Occipital lobe (tissue), 2 donors: ENCODE measurements around the gene CUL9. TPM values are rescaled to one million over a fixed set of nuclear protein-coding genes. Genes with fewer than 3 reads are reported as not detected.
"Not testable (repeated sequence)": the region's sequence is repeated elsewhere in the genome, so short reads cannot be mapped to it uniquely, and the experiment has no call there.

Source experiments
- DNase-seq: peaks from one replicate; lab custom pipeline; 2025; lab: John Stamatoyannopoulos, UW
- total RNA-seq: library from RNA; depleted of rRNA; stranded (reverse); fragments of >200 nt; gene quantifications from one replicate; pipeline ENCODE4 v1.2.3, GENCODE V29; 2014

Gene CUL9
- 23.9 TPM for total RNA-seq

- DNase-seq = peak; percentile 79
Measured at GRCh38 chr6:43181942-43182860, at the start of gene CUL9. TSS of gene CUL9 (plus strand) at chr6:43182196. CDS start at chr6:43184311, 2,115 bp downstream.

GRCh38 chr6:43138267-43138666 lies 43.7 kb upstream of the CUL9 start:
- no peak for DNase-seq

DNA sequence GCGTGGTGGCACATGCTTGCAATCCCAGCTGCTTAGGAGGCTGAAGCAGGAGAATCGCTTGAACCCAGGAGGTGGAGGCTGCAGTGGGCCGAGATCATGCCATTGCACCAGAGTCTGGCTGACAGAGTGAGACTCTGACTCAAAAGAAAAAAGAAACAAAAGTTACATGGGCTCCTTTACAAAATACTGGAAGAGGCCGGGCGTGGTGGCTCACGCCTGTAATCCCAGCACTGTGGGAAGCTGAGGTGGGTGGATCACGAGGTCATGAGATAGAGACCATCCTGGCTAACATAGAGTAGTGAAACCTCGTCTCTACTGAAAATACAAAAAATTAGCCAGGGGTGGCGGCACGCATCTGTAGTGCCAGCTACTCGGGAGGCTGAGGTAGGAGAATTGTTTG lies 42.0 kb upstream of the CUL9 start:
- DNase-seq = not testable (repeated sequence)

- no peak for DNase-seq
Measured at GRCh38 chr6:43141644-43142043, 40.4 kb upstream of the CUL9 start.

DNA sequence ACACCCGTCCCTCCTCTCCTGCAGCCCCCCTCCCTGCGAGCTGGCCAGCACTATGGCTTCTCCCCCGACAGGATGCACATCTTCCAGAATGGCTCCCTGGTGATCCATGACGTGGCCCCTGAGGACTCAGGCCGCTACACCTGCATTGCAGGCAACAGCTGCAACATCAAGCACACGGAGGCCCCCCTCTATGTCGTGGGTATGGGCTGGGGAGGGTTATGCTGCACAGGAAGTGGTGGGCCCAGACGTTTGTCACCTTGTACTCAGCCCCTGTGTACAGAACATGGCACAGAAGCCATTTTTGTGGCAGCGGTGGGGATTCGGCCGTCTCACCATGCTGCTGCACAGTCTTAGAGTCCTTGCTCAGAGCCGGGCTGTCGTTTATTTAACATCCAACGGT lies 39.9 kb upstream of the CUL9 start:
- no peak for DNase-seq

DNA sequence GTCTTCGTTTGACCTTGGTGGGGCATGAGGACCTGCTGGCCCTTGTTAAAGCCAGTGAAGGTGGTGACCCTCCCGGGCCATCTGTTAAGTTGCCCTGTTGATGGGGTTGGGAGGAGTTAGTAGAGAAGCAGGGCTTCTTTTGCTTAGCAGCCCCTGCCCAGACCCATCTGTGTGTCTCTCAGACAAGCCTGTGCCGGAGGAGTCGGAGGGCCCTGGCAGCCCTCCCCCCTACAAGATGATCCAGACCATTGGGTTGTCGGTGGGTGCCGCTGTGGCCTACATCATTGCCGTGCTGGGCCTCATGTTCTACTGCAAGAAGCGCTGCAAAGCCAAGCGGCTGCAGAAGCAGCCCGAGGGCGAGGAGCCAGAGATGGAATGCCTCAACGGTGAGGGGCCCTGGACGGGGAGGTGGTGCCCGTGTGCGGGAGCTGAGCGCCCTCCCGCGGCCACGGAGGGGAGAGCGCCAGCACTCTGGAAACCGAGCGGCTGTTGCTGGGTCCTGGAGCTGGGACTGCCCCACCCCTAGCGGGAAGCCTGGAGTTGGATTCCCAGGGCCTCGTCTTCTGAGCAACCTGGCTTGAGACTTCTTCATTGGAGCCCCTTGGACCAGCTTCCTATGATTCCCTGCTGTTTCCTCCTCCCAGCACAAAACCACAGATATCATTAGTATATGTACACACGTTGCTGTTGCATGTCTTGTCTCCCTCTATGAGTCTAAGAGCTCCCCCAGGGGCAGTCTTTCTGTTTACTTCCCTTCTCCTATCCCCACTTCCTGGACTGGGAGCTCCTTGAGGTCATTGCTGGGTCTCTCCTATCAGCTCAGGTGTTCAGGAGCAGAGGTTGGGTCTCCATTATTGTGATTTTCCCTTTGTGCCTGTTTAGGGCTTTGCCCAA lies 38.5 kb upstream of the CUL9 start:
- DNase-seq = peak; percentile 74

- no peak for DNase-seq
Measured at GRCh38 chr6:43144879-43145278, 37.1 kb upstream of the CUL9 start.

GRCh38 chr6:43146261-43146660 lies 35.7 kb upstream of the CUL9 start:
- no peak for DNase-seq

DNA sequence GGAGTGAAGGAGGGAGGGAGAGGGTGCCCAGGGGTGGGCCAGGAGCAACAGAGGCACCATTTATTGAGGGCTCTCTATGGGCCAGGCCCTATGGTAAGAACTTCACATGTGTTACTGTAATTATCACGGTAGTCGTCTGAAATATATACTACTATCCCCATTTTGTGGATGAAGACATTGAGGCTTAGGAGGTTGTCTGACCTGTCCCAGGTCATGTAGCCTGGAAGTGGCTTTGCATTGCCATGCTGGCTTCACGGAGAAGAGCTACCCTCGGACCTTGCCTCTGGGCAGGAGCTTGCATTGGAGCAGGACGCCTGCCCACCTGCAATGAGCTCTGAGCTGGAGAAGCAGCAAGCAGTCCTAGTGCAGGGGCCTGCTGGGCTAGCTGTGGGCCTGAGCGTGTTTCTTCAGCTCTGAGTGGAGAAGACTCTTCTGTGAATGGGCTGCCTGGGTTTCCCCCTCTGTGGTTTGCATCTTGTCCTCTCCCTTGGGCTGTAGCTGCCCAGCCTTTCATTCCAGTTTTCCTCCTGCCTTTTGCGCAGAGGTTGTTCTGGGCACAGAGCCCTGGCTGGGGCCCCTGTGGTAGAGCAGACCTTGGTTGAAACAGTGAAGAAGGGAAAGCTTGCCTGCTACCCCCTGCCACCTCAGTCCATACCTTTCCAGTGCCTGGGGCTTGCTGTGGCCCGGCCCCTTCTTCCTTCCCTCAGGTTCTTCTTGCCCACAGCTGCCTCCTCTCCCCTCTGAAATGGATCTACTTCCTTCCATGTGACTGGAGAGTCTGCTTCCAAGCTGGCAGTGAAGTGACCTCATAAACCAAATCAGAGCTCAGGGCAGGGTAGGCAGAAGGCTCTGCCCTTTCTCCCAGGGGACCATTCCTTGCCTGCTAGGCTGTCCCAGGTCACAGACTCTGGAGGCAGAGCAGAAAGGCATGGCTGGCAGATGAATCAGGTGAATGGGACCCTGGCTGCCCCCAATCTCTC lies 35.0 kb upstream of the CUL9 start:
- no peak for DNase-seq

DNA sequence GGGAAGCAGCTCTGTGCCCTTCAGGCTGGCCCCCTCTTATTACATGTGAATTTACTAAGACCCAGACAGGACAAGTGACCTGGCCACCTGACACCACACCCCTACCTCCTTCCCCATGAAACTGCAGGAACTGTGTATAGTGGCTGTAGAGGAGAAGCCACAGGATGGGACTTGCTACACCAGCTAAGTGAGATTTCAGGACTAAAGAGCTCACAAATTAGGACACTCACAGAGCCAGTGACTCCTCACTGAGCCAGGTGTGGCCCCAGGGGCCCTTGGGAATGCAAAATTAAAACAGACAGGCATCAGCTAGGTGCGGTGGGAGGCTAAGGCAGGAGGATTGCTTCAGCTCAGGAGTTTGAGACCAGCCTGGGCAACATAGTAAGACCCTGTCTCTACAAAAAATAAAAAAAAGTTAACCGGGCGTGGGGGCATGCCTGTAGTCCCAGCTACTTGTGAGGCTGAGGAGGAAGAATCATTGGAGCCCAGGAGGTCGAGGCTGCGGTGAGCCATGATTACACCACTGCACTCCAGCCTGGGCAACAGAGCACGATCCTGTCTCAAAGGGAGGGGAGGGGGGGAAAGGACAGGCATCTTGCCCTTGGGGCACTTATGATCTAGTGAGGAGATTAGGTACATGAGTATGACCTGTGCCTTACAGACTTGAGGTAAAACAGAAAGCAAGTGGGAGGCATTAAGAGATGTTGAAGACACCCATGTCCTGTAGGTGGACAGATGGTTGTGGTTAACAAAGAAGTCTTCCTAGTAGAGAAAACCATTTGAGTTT lies 34.1 kb upstream of the CUL9 start:
- no peak for DNase-seq

- DNase-seq = no peak
Measured at GRCh38 chr6:43149265-43149664, 32.7 kb upstream of the CUL9 start.

DNA sequence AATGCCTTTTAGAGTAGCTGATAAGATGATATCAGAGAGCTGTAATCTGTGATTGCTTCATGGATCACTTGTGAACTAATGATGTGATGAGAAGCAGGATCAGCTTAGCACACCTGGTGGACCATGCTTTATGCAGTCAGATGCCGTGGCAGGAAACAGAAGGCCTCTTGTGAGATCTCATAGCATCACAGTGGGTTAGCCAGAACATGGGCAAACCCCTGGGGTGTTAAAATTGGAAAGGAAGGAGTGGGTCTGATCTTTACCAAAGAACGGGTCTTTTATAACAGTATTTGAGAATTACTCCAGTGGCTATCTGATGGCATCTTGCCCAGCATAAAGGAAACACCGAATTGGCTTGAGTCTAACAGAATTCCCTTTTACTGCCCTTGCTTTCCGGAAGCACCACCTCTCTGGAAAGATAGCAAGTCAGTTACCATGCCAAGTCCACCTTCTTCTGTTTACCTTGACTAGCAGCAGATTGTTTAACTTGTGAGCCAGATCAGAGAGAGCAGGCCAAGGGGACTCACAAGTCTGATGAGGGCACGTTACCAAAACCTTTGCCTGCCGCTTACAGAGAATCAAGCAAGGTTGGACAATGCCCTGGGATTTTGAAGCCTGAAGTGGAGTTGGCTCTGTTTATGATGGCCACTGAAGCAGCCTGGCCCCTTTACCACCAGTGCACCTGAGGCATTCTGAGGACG lies 31.8 kb upstream of the CUL9 start:
- DNase-seq = no peak

- no peak for DNase-seq
Measured at GRCh38 chr6:43159599-43159998, 22.4 kb upstream of the CUL9 start.

DNA sequence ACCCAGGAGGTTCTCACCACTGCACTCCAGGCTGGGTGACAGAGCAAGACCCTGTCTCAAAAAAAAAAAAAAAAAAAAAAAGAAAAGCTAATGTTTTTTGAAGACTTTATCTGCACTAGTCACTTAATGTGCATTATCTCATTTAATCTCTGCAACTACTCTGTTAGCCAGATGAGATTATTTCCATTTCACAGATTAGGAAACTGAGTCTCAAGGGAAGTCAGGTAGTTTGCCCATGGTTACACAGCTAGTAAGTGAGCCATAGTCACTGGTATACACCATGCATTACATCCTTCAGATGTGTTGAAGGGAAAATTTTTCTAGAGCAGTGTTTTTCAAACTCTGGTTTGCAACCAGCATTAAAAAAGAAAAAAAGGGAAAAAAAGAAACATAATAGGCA lies 18.1 kb upstream of the CUL9 start:
- no peak for DNase-seq

- no peak for DNase-seq
Measured at GRCh38 chr6:43170417-43170930, 11.5 kb upstream of the CUL9 start.

GRCh38 chr6:43170931-43171706 lies 10.9 kb upstream of the CUL9 start, which contains the start of gene SRF:
TSS of gene SRF (plus strand) at chr6:43171269. CDS start at chr6:43171657, 388 bp downstream.
- DNase-seq = peak; percentile 99

DNA sequence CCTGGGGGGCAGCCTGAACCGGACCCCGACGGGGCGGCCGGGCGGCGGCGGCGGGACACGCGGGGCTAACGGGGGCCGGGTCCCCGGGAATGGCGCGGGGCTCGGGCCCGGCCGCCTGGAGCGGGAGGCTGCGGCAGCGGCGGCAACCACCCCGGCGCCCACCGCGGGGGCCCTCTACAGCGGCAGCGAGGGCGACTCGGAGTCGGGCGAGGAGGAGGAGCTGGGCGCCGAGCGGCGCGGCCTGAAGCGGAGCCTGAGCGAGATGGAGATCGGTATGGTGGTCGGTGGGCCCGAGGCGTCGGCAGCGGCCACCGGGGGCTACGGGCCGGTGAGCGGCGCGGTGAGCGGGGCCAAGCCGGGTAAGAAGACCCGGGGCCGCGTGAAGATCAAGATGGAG lies 10.3 kb upstream of the CUL9 start:
- no peak for DNase-seq
